GDM1 (cell line): ENCODE measurements around the gene ZNF653.
"Not testable (repeated sequence)": the region's sequence is repeated elsewhere in the genome, so short reads cannot be mapped to it uniquely, and the experiment has no call there.

Experiments used
- DNase-seq: peaks from one replicate; lab custom pipeline; 2025; lab: John Stamatoyannopoulos, UW

Gene ZNF653

GRCh38 chr19:11480715-11481533 is 24.7 kb downstream of the ZNF653 start, which contains the start of gene ELAVL3:
Gene ELAVL3 (minus strand): TSS chr19:11481046. CDS start chr19:11480608, 438 bp downstream.
- DNase-seq: no peak

GRCh38 chr19:11479898-11480714 is 25.5 kb downstream of the ZNF653 start:
- DNase-seq: no peak

GRCh38 chr19:11479090-11479897 is 26.3 kb downstream of the ZNF653 start:
- no peak for DNase-seq

GRCh38 chr19:11478167-11479089 is 27.2 kb downstream of the ZNF653 start:
- no peak for DNase-seq

GRCh38 chr19:11475861-11476260 is 29.8 kb downstream of the ZNF653 start:
- no peak for DNase-seq

- DNase-seq: not testable (repeated sequence)
These were observed 30.3 kb downstream of the ZNF653 start for GRCh38 chr19:11475343-11475742.

- DNase-seq: no peak
These were observed 31.9 kb downstream of the ZNF653 start for GRCh38 chr19:11473725-11474124.

GRCh38 chr19:11468266-11468845 is 37.3 kb downstream of the ZNF653 start:
- not testable (repeated sequence) for DNase-seq

- DNase-seq: no peak
These were observed 40.0 kb downstream of the ZNF653 start for GRCh38 chr19:11465600-11465999.

- no peak for DNase-seq
These were observed 41.0 kb downstream of the ZNF653 start for GRCh38 chr19:11464333-11465265.

GRCh38 chr19:11463391-11463790 is 42.2 kb downstream of the ZNF653 start:
- DNase-seq: no peak

- no peak for DNase-seq
These were observed 44.2 kb downstream of the ZNF653 start for GRCh38 chr19:11461453-11461852.

- no peak for DNase-seq
These were observed 45.4 kb downstream of the ZNF653 start for GRCh38 chr19:11460207-11460606.

- DNase-seq: not testable (repeated sequence)
These were observed 46.7 kb downstream of the ZNF653 start for GRCh38 chr19:11458912-11459311.

- DNase-seq: no peak
These were observed 47.3 kb downstream of the ZNF653 start for GRCh38 chr19:11458236-11458900.

GRCh38 chr19:11457831-11458230 is 47.8 kb downstream of the ZNF653 start:
- DNase-seq: no peak

GRCh38 chr19:11457115-11457514 is 48.5 kb downstream of the ZNF653 start:
- no peak for DNase-seq

- DNase-seq: no peak
These were observed 49.0 kb downstream of the ZNF653 start for GRCh38 chr19:11456659-11457058.

GRCh38 chr19:11455233-11455554 is 50.4 kb downstream of the ZNF653 start:
- not testable (repeated sequence) for DNase-seq
